Measurements from ENCODE around the gene DNAJB11.
"Not testable (repeated sequence)": the region's sequence is repeated elsewhere in the genome, so short reads cannot be mapped to it uniquely, and the experiment has no call there.

Gene DNAJB11

GRCh38 chr3:186580785-186581184, 10.3 kb downstream of the DNAJB11 start:
- Mint-ChIP-seq H3K27ac (no peak overlapping the region), H3K36me3 (ENCODE audit: low read depth) (peaks cover 50% of the 10 kb centered on the region), H3K4me3 (no peak overlapping the region), H3K4me1 (no peaks in the 10 kb centered on the region), H3K27me3 (ENCODE audit: low read depth, poor library complexity) (no peaks in the 10 kb centered on the region), H3K9me3 (no peaks in the 10 kb centered on the region)
- no peak for DNase-seq
- TF ChIP-seq CTCF (IDR thresholded peaks at IDR 0.05): no peak

GRCh38 chr3:186582541-186582940, 12.0 kb downstream of the DNAJB11 start:
- Mint-ChIP-seq H3K27ac (no peak overlapping the region), H3K36me3 (ENCODE audit: low read depth) (peaks cover 49% of the 10 kb centered on the region), H3K27me3 (ENCODE audit: low read depth, poor library complexity) (no peaks in the 10 kb centered on the region), H3K9me3 (no peaks in the 10 kb centered on the region), H3K4me3 (no peak overlapping the region), H3K4me1 (no peaks in the 10 kb centered on the region)
- no peak for DNase-seq
- TF ChIP-seq CTCF (IDR thresholded peaks at IDR 0.05): no peak

GRCh38 chr3:186583831-186584230, 13.3 kb downstream of the DNAJB11 start:
- DNase-seq: no peak
- no peak overlapping the region for H3K27ac Mint-ChIP-seq
- no peak for TF ChIP-seq CTCF (IDR thresholded peaks at IDR 0.05)
- no peak overlapping the region for H3K4me3 Mint-ChIP-seq
- peaks cover 44% of the 10 kb centered on the region for H3K36me3 Mint-ChIP-seq (ENCODE audit: low read depth)
- no peaks in the 10 kb centered on the region for H3K27me3 Mint-ChIP-seq (ENCODE audit: low read depth, poor library complexity)
- no peaks in the 10 kb centered on the region for H3K9me3 Mint-ChIP-seq
- H3K4me1 Mint-ChIP-seq: no peaks in the 10 kb centered on the region

- not testable (repeated sequence) for H3K4me3 Mint-ChIP-seq; H3K27me3 Mint-ChIP-seq (ENCODE audit: low read depth, poor library complexity); H3K4me1 Mint-ChIP-seq; H3K27ac Mint-ChIP-seq; DNase-seq; H3K9me3 Mint-ChIP-seq
- peaks cover 35% of the 10 kb centered on the region for H3K36me3 Mint-ChIP-seq (ENCODE audit: low read depth)
Observed at GRCh38 chr3:186586245-186586644, 15.7 kb downstream of the DNAJB11 start.

GRCh38 chr3:186587183-186587582, 16.7 kb downstream of the DNAJB11 start:
- no peak overlapping the region for H3K27ac Mint-ChIP-seq
- no peak for TF ChIP-seq CTCF (IDR thresholded peaks at IDR 0.05)
- DNase-seq: no peak
- H3K4me3 Mint-ChIP-seq: no peak overlapping the region
- H3K9me3 Mint-ChIP-seq: no peaks in the 10 kb centered on the region
- H3K4me1 Mint-ChIP-seq: no peaks in the 10 kb centered on the region
- peaks cover 28% of the 10 kb centered on the region for H3K36me3 Mint-ChIP-seq (ENCODE audit: low read depth)
- no peaks in the 10 kb centered on the region for H3K27me3 Mint-ChIP-seq (ENCODE audit: low read depth, poor library complexity)

GRCh38 chr3:186588632-186589031, 18.1 kb downstream of the DNAJB11 start:
- Mint-ChIP-seq H3K27ac (no peak overlapping the region), H3K9me3 (no peaks in the 10 kb centered on the region), H3K4me3 (no peak overlapping the region), H3K27me3 (ENCODE audit: low read depth, poor library complexity) (no peaks in the 10 kb centered on the region), H3K4me1 (no peaks in the 10 kb centered on the region), H3K36me3 (ENCODE audit: low read depth) (peaks cover 21% of the 10 kb centered on the region)
- DNase-seq: no peak
- no peak for TF ChIP-seq CTCF (IDR thresholded peaks at IDR 0.05)
